NCI-H82 treated with DMSO at 0.1 percent for 48 hours (cell line): Measurements from ENCODE around the gene TLR8.

ENCODE experiments used
- DNase-seq: peaks from one replicate; lab custom pipeline; 2025; ENCODE audit not compliant: unreplicated experiment; lab: John Stamatoyannopoulos, UW

The TLR8 gene

GRCh38 chrX:12965131-12965940, 58.9 kb downstream of the TLR8 start:
- no peak for DNase-seq

- no peak for DNase-seq
Observed at GRCh38 chrX:12966151-12966550, 59.7 kb downstream of the TLR8 start.

DNA sequence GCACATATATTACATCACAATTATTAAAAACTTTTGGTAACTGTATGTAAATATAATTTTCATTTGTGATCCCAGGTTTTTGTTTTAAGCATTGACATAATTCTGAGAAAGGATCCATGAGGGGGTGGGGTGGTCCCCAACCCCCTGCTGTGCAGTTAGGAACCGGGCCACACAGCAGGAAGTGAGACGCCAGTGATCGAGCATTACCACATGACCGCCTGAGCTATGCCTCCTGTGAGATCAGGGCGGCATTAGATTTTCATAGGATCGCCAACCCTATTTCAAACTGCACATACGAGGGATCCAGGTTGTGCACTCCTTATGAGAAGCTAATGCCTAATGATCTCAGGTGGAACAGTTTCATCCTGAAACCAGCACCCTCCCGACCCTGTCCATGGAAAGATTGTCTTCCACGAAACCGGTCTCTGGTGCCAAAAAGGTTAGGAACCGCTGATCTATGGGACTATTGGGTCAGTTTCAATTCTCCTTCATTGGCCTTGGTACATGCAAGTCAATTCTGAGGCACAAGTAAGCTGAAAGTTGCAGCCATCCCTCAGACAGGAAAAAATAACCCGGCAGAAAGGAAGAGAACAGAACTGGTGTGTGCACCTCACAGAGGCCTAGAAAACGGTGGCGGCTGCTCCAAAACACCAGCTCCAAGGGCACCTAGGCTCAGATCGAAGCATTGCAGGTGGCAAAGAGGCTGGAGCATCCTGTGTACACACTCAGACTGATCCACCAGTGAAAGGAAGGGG, 61.5 kb downstream of the TLR8 start:
- no peak for DNase-seq

DNA sequence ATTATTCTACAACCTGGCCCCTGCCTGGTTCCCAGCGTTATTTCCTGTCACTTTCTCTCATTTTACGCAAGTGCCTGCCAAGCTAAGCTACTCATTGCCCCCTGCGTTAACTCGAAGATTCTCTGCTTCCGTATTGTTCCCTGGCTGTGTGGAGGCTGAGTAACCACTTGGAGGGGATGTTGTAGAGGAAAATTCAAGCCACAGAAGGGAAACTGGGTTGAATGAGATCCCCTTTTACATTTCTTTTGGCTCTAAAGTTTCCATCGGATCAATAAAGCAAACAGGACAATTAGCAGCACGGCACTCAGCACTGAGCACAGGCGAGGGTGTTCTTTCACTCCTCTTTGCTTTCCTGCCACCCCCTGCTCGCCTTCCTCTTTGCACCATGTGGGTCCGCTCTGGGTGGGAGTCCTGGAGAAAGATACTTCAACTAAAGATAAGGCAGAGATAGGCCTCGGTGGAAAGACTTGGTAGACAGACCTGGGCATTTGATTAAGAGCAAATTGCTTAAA, 64.3 kb downstream of the TLR8 start:
- no peak for DNase-seq

DNA sequence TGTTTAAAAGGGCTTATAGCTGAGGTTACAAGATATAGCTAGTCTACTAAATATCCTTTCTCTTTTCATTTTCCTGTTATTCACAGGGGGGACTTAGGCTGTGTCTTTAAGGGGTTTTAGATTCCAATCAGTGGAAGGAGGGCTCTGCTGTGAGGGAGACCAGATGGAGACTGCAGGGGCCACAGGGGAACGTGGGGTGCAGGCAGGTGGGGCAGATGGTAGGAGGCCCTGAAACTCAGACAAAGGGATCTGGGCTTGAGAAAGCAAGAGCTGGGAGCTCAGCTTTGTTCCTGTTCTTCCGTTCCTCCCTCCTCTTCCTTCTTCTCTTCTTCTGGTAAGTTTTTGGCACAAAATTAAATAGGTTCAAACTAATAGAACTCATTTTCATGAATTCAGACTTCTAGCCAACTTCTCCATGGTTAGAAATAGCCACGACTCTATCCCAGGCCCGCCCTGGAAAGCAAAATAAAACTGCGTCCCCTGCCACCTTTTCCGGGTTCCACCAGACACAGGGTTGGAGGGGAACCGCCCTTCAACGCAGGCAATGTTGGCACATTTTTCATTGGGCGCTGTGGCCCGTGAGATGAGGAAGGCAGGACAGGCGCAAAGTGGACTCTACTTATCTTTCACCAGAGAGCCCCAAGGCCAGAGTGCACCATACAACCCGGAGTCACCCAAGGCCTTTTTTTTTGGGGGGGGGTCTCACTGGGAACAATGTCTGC, 65.0 kb downstream of the TLR8 start:
- DNase-seq = no peak

GRCh38 chrX:12972243-12972642, 65.8 kb downstream of the TLR8 start:
- no peak for DNase-seq
